ENCODE results near the gene TMEM190.

TMEM190 gene

DNA sequence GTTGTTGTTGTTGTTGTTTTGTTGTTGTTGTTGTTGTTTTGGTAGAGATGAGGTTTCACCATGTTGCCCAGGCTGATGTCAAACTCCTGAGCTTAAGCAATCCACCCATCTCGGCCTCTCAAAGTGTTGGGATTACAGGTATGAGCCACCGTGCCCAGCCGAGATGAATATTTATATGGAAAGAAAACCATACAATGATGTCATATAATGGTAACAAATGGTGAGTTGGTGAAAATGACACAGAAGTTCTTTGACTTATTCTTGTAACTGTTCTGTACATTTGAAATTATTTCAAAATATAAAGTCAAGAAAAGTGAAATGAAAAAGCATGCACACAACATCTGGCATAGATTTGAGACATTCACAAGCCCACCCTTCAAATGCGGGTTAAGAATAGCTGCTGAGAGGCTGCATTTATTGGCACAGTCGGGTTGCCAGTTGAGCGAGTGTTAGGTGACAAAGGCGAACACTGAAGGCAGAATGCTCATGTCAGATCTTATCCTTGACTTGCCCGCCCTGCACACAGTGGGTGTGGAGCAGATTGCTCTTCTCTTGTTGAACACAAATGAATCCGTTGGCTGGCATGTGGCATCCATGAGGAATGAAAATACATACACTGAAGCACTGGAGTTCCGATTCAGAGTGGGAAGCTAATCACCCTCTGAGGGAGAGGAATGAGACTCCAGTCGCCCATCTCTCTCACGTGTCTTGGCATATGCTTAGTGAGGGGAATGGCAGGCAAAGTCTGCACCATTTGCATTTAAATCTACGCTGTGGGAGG, 46.8 kb downstream of the TMEM190 start:
- no peak for DNase-seq (ENCODE audit: low read depth)

DNA sequence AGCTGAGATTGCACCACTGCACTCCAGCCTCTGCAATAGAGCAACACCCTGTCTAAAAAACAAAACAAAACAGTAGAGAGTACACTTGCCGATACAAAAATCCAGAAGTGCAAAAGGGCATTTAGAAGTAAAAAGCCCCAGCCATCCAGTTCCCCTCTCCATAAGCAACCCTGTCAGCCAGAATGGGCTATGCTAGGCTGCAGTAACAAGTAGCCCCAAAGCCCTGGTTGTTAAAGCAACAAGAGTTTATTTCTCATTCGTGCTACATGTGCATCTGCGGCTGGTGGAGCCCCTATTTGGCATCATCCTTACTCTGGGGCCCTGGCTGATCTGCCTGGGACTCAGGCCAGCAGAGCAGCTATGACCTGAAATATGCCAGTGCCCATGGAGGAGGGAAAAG, 47.9 kb downstream of the TMEM190 start:
- no peak for DNase-seq (ENCODE audit: low read depth)

DNA sequence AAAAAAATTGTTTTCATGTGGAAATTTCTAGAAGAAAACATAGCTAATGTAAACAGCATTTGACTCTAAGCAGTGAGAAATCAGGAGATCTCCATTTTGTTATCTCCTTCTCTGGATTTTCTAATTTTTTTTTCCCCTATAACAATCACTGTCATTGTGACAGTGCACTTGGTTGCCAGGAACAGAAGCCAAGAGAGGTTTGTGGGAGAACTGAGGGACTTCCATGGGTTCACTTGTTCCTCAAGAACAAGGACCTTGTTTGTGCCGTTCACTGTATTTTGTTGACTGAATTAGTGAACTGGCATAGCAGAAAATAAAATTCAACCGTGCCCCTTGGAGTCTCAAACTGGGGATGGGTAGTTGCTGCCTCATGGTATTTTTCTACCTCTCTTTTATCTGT, 49.4 kb downstream of the TMEM190 start:
- DNase-seq (ENCODE audit: low read depth), result no peak

Measured in activated gamma-delta T cell treated with anti-CD3 and anti-CD28 coated beads, Interleukin-2, amount 50 U/mL, for 16 hours (primary cell).